ENCODE data around the gene IWS1. TPM values are rescaled to one million over a fixed set of nuclear protein-coding genes. Genes with fewer than 3 reads are reported as not detected.

The IWS1 gene
- total RNA-seq, 1 experiment from 2014 or later = 66.8 TPM

Other genes with a start within 250 kb of the IWS1 start
- gene ERCC3, start 232.3 kb downstream of the IWS1 start, total RNA-seq (2014; rRNA removed; shearing (Covaris generic)) = 43.0 and 46.9 TPM in 2 replicates
- gene MAP3K2, start 138.5 kb downstream of the IWS1 start, total RNA-seq (2014; rRNA removed; shearing (Covaris generic)) = 24.4 and 28.8 TPM in 2 replicates
- gene PROC, start 108.1 kb downstream of the IWS1 start, total RNA-seq (2014; rRNA removed; shearing (Covaris generic)) = not detected in 2 replicates
- 2.7 and 3.7 TPM in 2 replicates for gene MYO7B, start 9.2 kb upstream of the IWS1 start, total RNA-seq (2014; rRNA removed; shearing (Covaris generic))
- gene GPR17, start 119.7 kb upstream of the IWS1 start, total RNA-seq (2014; rRNA removed; shearing (Covaris generic)) = 0.18 TPM in 1 of 2 replicates, not detected in the other
- 4.0 and 5.5 TPM in 2 replicates for gene LIMS2, start 149.0 kb upstream of the IWS1 start, total RNA-seq (2014; rRNA removed; shearing (Covaris generic))
- gene SFT2D3, start 175.0 kb upstream of the IWS1 start, total RNA-seq (2014; rRNA removed; shearing (Covaris generic)) = 10.0 and 12.7 TPM in 2 replicates

Data from SJCRH30 (cell line).